Medulla oblongata (tissue), 1 donor: ENCODE measurements around the gene AHRR.
"Not testable (repeated sequence)": the region's sequence is repeated elsewhere in the genome, so short reads cannot be mapped to it uniquely, and the experiment has no call there.

Experiments used
- DNase-seq: peaks from one replicate; pipeline ENCODE4 v3.0.0-alpha.2; 2015; ENCODE audit errors: extremely low spot score

The AHRR gene

DNA sequence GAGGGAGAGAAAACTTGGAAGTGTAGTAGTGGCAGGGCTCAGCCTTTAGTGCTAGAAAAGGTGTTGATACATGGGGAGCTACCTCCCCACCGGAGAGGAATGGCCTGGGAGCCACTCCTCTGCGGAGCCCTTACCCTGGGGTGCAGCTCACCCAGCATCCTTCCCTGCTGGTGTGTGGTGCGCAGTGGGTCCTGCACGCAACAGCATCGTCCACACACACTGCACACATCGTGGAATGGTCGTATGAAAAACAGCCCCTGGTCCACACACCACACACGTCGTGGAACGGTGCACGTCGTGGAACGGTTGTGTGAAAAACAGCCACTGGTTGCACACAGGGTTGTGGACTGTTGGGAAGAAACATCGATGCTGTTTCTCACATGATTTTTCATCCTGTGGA, 16.1 kb upstream of the AHRR start:
- no peak for DNase-seq

DNA sequence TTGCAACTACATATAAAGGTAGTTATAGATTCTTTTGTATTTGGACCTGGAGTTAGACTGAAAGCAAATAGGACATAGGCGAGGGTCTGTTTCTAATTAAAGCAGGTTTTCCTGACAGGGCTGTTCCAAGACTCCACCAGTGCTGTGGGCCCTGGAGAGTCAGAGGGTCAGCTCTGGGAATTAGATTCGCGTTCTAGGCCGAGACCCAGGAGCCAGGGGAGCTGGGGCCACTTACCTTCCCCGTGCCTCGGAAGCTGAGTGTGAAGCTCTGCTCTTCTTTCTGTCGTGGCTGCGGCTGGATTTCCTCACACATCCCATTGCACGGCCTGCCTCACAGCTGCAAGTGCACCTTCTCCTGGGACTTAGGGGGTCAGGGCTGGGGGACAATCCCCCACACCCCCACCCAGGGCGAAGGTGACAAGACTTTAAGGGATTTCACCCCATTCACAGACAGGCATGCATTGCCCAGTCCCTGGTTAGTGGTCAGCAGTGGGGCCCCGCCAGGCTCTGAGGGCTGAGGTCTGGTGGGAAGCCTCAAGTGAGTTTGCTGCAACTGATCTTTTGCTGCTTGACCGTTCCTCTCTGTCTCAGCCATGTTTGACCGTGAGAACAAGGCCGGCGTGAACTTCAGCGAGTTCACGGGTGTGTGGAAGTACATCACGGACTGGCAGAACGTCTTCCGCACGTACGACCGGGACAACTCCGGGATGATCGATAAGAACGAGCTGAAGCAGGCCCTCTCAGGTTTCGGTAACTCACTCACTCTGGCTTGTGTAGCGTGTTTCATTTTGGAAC, 15.3 kb upstream of the AHRR start:
- no peak for DNase-seq

- DNase-seq = no peak
These were observed 14.2 kb upstream of the AHRR start for GRCh38 chr5:307306-307705.

DNA sequence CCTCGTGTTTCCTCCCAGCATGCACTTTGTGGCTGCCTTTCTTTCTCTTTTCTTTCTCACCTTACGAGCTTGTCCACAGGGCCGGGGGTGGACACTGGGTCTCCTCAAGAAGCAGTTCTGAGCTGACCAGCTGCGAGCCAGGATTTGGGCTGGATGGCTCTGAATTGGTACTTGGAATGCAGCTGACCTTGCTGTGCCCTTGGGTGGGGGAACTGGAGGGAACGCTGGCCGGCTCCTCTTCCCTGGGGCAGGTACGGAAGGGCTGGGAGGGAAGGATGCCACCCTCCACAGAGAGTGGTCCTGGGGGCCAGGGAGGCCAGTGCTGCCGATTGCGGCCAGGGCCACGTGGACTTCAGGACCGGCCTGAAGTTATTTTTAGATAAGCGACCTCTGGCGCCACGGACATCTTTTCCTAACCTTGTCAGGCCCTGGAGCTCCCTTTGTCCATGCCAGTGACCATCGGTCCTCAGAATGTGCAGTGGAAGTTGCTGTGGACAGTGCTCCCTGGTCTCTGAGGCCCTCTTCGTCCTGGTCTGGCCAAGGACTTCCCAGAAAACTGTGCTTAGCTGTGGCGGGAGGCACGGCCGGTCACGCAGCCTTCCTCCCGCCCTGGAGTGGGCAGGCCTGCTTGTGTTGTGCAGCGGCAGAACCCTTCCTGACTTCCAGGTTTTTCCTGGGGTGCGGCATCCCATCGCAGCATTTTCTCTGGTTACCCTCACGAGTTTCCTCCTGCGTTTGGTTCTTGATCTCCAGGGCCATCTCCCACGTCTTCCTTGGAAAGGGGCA, 13.5 kb upstream of the AHRR start:
- DNase-seq = no peak

GRCh38 chr5:308672-309271, 12.7 kb upstream of the AHRR start:
- DNase-seq = no peak

GRCh38 chr5:309831-310230, 11.7 kb upstream of the AHRR start:
- not testable (repeated sequence) for DNase-seq

GRCh38 chr5:310516-310915, 11.0 kb upstream of the AHRR start:
- no peak for DNase-seq

DNA sequence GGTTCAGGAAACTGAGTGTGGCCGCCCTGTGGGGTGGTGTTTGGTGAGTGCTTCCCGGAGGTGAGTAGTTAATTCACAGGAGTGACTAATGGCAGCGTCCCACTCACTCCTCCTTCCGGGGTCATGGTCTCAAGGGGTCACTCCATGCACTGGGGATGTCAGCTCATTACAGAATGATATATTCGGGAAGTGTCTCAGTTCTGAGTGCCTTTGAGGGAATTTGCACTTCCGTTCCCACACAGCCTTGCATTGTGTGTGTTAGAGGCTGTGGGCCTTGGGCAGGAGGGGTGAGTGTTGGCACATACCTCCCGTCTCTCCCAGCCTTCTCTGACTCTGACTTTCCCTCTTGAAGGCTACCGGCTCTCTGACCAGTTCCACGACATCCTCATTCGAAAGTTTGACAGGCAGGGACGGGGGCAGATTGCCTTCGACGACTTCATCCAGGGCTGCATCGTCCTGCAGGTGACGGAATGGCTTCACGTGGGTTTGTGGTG, 10.5 kb upstream of the AHRR start:
- no peak for DNase-seq

DNA sequence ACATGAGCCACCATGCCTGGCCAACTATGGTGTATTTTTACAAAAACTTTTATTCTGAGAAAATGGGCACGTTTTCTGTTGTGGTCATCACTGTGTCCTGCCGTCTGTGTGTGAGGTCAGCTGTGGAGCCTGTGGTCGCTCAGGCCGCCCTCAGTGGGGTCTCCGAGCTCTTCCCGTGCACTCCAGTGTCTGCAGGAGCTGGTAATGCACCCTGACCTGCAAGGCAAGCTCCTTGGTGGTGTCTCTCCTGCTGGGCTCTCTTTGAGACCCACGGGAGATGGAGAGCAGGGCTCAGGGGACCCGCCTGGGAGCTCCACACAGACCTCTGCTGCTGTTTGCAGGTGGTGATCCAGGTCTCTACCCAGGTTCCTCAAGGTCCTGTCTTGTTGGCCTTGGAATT, 9.6 kb upstream of the AHRR start:
- no peak for DNase-seq

GRCh38 chr5:312845-313244, 8.7 kb upstream of the AHRR start:
- peak; percentile 9 for DNase-seq

GRCh38 chr5:313265-313664, 8.2 kb upstream of the AHRR start:
- DNase-seq = no peak

DNA sequence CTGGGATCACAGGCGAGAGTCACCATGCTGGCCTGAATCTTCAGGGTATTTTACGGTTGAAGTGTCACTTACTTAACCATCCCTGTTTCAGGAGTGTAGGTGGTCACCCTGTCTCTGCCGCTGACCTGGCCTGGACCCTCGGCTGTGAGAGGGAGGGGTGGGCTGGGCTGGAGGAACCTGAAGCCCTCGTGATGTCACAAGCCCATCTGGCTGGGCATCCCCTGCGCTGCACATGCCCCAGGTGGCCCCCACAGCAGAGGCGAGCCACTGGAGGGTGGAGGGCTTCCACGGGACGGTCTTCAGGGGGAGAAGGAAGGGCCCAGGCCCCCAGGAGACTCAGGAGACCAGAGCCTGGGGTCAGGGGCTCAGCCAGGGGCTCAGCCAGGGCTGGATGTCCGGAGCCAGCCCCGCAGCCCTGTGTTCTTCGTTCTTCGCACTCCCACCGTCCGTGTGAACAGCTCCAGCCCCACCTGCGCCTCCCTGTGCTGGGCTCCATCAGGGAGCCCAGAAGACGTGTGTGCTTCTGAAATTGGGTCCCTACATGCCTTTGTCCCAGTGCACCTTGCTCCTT, 7.6 kb upstream of the AHRR start:
- DNase-seq = no peak

- DNase-seq = no peak
These were observed 6.6 kb upstream of the AHRR start for GRCh38 chr5:314676-315487.

- no peak for DNase-seq
These were observed 5.9 kb upstream of the AHRR start for GRCh38 chr5:315488-316209.

DNA sequence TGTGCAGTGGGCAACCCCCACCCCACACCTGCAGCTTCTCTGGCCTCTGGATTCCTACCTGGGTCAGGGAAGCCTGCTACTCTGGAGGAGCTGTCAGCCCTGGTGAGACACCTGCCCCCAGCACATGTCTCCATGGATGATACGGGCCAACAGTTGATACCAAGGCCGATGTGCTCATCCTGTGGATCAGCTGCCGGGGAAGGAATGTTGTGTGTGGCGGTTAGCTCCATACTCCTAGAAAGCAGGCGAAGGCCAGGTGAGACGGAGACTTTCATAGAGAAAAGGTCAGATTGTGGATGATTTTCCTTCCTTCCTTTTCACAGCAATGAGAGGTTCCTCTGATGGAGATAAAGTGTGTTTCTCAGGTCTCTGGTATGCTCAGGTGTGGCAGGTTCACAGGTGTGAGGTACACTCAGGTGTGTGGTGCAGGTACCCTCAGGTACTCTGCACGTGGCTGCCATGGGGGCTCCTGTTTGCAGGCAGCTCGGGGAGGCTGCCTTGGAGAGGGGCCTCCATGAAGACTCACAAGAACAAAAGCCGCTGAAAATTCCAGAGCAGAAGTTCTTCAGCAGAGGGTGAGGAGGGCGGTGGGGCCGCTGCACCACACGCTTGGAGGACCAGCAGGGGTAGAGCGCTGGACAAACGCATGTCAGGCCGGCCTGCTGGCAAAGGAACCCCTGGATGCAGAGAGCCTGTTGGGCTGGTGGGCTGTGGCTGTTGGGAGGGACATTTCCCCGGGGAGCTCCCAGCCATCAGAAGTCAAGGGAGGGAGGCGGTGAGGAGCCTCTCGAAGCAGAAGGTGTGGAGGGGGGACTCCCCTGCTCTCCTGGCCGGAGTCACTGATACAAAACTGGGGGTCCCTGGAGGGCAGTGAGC, 5.1 kb upstream of the AHRR start:
- no peak for DNase-seq

DNA sequence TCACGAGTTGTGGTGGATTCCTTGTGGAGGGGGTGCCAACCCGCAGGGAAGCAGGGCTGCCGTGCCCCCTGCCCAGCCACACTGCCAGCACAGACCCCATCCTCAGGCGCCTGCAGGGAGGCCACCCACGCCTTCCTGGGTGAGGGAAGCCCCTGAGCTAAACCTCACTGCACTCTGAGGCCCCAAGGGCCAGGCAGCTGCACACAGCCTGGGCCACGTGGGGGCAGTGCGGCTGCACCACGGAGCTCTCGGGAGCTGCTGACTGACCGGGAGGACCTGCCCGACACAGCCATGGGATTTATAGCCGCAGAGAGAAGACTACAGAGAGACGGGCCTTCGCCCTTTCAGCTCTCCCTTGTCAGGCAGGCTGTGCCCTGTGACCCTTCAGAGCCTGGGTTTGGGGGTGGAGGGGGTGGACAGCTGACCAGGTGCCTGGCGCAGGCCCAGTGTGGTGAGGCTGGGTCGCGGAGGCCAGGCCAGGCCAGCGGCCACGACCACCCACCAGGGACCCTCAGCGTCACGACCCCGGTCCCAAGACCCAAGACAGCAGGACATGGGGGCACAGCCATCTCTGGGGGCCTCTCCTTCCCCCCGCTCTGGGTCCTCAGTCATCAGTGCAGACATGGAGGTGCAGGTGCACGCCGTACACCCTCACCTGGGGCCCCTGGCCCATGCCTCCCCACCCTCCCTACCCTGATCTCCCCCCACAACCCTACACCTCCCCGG, 4.3 kb upstream of the AHRR start:
- peak; percentile 26 for DNase-seq

DNA sequence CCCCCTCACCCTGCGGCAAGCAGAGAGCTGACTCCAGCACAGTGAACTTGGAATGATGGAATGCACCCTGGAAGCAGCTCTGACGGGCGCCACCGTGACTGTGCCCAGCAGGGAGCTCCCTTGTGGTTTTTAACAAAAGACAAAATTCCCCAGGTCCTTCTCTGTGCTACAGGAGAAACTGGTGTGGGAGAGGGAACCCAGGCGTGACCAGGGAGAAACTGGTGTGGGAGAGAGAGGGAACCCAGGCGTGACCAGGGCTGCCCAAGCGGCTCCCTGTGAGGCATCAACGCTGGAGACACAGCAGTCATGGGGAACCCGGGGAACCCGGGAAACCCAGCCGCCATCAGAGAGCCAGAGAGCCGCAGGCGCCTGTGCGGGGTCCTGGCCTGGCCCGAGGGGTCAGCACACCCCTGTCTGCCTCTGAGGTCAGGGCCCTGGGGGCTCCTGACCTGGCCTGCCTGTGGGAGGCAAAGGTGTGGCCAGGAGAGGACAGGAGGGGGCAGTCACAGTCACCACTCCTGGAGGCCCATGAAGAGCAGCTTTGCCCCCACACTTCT, 3.1 kb upstream of the AHRR start:
- DNase-seq = no peak

- no peak for DNase-seq
These were observed 2.4 kb upstream of the AHRR start for GRCh38 chr5:318931-319601.
